NCI-H2081 (cell line): ENCODE measurements around the gene CIB2.

Source experiments
- DNase-seq, 2 experiments: peaks; one replicate each; lab custom pipeline; 2025; lab: John Stamatoyannopoulos, UW

The CIB2 gene

DNA sequence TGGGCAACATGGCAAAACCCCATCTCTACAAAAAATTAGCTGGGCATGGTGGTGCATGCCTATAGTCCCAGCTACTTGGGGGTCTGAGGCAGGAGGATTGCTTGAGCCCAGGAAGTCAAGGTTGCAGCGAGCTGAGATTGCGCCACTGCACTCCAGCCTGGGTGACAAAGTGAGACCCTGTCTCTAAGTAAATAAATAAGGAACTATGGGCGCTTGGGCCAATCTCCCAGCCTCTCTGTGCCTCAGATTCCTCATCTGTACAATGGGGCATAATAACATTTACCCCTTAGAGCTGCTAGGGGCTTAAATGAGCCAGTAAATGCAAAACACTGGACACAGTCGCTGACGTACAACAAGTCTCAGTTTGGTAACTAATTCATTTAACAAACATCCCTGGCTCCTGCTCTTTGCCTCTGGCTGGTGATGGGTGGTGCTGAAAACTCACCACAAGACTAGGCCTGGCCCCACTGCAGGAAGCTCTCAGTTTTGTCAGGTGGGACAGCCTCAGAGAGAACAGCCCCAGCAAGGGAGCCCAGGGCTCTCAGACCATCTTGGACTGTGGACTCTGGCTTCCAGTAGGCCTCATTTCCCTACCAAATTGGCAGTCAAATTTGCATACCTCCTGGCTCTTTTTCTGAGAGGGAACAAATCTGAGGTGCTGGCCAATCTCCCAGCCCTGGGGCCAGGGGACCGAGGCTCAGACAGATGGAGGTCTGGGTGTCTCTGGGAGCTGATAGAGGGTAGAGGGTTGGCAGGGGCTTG lies 47.4 kb downstream of the CIB2 start:
- no peak for DNase-seq

DNA sequence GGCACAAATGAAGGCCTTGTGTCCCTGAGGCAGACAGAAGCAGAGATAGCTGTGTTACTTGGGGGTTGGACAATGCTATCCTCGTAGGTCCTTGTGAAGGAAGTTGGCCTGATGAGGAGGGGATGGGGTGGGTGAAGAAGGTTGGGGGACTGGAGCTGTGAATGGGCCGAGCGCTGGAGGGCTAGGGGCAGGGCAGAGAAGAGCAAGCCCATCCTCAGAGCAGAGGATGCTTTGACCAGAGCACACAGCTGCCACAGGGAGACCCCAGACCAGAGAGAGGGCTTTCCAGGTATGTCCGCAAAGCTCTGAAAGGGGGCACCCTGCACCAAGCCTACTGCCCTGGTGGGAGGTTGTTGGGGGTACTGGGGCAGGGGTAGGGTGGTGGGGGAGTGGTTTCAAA lies 48.1 kb downstream of the CIB2 start:
- DNase-seq = no peak

GRCh38 chr15:78082743-78083110 lies 48.5 kb downstream of the CIB2 start:
- no peak for DNase-seq

DNA sequence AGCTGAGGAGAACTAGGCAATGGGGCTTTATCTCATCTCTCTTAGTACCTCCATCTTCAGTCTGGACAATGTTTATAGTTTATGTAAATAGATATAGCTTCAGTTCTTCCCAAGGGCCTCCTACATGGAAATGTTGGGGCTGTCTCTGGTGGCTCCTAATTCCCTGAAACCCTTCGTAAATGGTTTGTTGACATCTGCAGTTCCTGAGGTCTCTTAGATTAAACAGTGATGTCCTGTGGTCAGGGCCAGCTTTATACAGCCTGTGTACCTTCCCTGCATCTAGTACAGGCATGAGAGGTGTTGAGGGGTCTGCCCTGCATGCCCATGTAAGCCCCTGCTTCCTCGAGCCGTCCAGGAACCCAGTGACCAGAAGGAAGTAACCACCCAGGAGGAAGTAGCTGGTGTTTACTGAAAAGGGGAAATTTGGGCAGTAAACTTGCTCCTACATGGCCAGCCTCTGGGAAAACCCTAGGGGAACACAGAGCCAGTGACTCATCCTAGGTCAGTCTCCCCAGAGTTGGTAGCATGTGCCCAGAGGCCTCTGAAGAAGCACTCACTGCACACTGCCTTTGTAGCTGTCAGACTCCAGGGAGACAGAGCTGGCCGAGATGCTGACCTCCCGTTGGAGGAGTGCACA lies 49.0 kb downstream of the CIB2 start:
- no peak for DNase-seq

DNA sequence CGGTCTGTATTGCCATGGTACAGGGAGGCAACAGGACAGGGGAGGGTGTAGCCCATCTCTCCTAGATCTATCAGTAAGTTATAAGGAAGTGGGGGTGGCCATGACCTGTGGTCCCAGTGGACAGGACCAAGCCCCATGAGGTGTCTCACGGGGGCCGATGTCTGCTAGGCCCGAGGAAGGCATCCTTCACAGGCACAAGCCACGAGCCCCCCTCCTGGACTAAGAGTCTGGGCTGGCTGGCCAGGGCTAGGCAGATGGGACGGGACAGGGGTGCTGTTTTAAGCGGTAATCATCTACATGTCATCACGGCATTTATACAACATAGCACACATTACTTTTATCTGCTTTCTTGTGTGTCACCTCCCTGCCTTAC lies 51.2 kb downstream of the CIB2 start:
- no peak for DNase-seq

GRCh38 chr15:78079298-78080087 lies 51.8 kb downstream of the CIB2 start:
- DNase-seq = no peak

- peak in 1 of 2 experiments; percentile 63 for DNase-seq
These were observed 53.4 kb downstream of the CIB2 start for GRCh38 chr15:78077871-78078210.

- peak; percentile 55 to 73 for DNase-seq
These were observed 54.0 kb downstream of the CIB2 start, which contains the start of gene TBC1D2B for GRCh38 chr15:78077053-78077870. TBC1D2B (minus strand) TSS chr15:78077711; CDS start chr15:78077652, 59 bp downstream.

DNA sequence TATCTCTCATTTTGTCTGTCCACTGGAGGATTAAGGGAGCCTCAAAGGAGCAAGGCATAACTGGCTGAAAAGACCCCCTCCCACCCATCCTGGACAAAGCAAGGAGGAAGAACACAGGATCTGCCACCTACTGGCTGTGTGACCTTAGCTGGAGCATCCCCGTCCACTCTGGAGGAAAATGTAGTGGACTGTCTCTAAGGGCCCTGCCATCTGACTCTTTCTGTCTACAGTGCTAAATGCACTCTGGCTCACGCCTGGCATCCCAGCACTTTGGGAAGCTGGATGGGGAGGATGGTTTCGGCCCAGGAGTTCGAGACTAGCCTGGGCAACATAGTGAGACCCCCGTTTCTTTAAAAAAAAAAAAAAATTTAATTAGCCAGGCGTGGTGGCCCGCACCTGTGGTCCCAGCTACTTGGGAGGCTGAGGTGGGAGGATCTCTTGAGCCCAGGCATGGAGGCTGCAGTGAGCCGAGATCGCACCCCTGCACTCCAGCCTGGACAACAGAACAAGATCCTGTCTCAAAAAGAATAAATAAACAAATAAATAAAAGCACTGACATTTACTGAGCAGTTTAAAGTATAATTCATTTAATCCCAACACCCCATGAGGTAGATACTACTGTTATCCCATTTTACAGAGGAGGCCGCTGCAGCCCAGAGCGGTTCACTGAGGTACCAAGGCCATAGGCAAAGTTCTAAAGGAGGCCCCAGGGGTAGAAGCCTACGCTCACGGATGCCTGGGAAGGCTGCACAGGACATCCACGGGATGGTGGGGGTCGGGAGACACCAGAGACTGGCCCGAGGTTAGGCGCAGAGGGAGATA lies 54.8 kb downstream of the CIB2 start:
- no peak for DNase-seq

GRCh38 chr15:78075490-78076230 lies 55.6 kb downstream of the CIB2 start:
- DNase-seq = no peak

- DNase-seq = no peak
These were observed 58.0 kb downstream of the CIB2 start for GRCh38 chr15:78073046-78073787.

DNA sequence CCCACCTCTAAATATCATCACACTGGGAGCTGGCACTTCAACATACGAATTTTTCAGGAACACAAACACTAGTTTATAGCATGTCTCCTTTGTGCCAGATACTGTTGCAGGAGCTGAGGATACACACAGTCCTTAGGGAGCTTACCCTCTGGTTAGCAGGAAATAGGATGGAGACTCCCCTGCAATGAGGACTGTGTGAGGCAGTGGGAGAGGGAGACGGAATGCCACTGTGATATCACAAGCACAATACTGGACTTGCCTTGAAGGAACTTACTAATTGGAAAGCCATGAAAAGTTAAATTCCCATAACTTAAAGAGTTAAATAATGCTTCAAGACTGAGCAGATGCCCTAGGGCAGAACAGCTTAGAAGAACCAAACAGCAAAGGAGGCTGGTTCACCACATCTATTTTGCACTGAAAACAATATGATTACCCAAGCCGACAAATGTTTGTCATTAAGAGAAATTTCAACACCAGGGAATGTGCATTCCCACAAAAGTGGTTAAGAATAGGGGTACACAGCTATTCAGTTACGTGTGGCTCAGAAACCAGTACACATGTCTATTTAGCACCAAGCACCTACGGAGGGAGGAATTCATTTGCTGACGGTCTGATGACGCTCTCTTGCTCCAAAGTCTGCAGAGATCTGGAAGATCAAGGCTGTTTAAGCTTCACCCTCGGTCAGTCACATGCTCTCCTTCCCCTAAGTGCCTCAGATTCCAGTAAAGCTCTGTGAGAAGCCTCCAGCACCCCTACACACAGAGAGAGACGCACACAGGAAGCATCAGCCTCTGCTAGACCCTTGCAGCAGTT lies 59.0 kb downstream of the CIB2 start:
- peak in 1 of 2 experiments; percentile 23 for DNase-seq

DNA sequence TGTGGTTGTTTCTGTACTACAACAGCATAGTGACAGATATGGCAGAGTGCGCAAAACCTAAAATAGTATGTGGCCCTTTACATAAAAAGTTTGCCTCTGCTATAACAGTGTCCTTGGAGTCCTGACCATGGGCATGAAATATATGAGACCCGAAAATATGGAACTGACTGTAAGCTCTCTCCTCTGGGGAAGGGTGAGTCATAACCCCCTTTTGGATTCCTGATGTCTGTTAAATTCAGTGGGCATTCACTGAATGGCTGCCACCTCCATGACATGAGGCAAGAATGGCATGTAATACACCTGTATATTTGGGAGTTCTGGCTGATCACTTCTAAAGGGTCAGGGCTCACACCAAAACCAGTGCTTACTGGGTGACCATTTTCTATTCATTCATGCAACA lies 59.9 kb downstream of the CIB2 start:
- DNase-seq = no peak

- no peak for DNase-seq
These were observed 61.1 kb downstream of the CIB2 start for GRCh38 chr15:78070049-78070700.

GRCh38 chr15:78069462-78070029 lies 61.7 kb downstream of the CIB2 start:
- DNase-seq = no peak

GRCh38 chr15:78069052-78069414 lies 62.2 kb downstream of the CIB2 start:
- DNase-seq = no peak

- DNase-seq = peak in 1 of 2 experiments; percentile 31
These were observed 63.7 kb downstream of the CIB2 start for GRCh38 chr15:78067328-78068228.
